ENCODE measurements around the gene FAR2.
"Not testable (repeated sequence)": the region's sequence is repeated elsewhere in the genome, so short reads cannot be mapped to it uniquely, and the experiment has no call there.

Gene FAR2

GRCh38 chr12:29286081-29286790 is 137.2 kb downstream of the FAR2 start:
- Histone ChIP-seq H3K27me3 (ENCODE audit: insufficient read depth, low read length) (no peaks in the 10 kb centered on the region), H3K4me1 (ENCODE audit: insufficient read depth, low read length) (peaks cover 10% of the 10 kb centered on the region), H3K9me3 (ENCODE audit: insufficient read depth, low read depth, low read length) (no peaks in the 10 kb centered on the region), H3K4me3 (ENCODE audit: low read length) (no peak overlapping the region), H3K27ac (ENCODE audit: low read depth, low read length) (no peak overlapping the region), H3K9ac (ENCODE audit: low read depth, low read length) (no peak overlapping the region), H3K36me3 (ENCODE audit: insufficient read depth, low read length) (no peaks in the 10 kb centered on the region)
- WGBS = 93% methylated on average over 3 of the region's 3 CpGs

GRCh38 chr12:29287622-29288021 is 138.5 kb downstream of the FAR2 start:
- no peaks in the 10 kb centered on the region for H3K9me3 ChIP-seq (ENCODE audit: insufficient read depth, low read depth, low read length)
- WGBS = 85% methylated on average over 1 of the region's 1 CpG

GRCh38 chr12:29288031-29288430 is 139.0 kb downstream of the FAR2 start:
- Histone ChIP-seq H3K27ac (ENCODE audit: low read depth, low read length) (no peak overlapping the region), H3K4me3 (ENCODE audit: low read length) (no peak overlapping the region), H3K4me1 (ENCODE audit: insufficient read depth, low read length) (peaks cover 10% of the 10 kb centered on the region), H3K9ac (ENCODE audit: low read depth, low read length) (no peak overlapping the region), H3K9me3 (ENCODE audit: insufficient read depth, low read depth, low read length) (no peaks in the 10 kb centered on the region), H3K27me3 (ENCODE audit: insufficient read depth, low read length) (no peaks in the 10 kb centered on the region), H3K36me3 (ENCODE audit: insufficient read depth, low read length) (no peaks in the 10 kb centered on the region)

More at GRCh38 chr12:29287622-29288021, 138.5 kb downstream of the FAR2 start:
- H3K4me1 ChIP-seq (ENCODE audit: insufficient read depth, low read length) = peaks cover 10% of the 10 kb centered on the region
- H3K4me3 ChIP-seq (ENCODE audit: low read length) = no peak overlapping the region
- no peaks in the 10 kb centered on the region for H3K36me3 ChIP-seq (ENCODE audit: insufficient read depth, low read length)
- H3K27ac ChIP-seq (ENCODE audit: low read depth, low read length) = no peak overlapping the region
- no peak overlapping the region for H3K9ac ChIP-seq (ENCODE audit: low read depth, low read length)
- no peaks in the 10 kb centered on the region for H3K27me3 ChIP-seq (ENCODE audit: insufficient read depth, low read length)

GRCh38 chr12:29290475-29290874 is 141.4 kb downstream of the FAR2 start:
- H3K27ac ChIP-seq (ENCODE audit: low read depth, low read length); H3K9me3 ChIP-seq (ENCODE audit: insufficient read depth, low read depth, low read length); H3K27me3 ChIP-seq (ENCODE audit: insufficient read depth, low read length); H3K36me3 ChIP-seq (ENCODE audit: insufficient read depth, low read length); H3K4me3 ChIP-seq (ENCODE audit: low read length); H3K4me1 ChIP-seq (ENCODE audit: insufficient read depth, low read length); H3K9ac ChIP-seq (ENCODE audit: low read depth, low read length): not testable (repeated sequence)

GRCh38 chr12:29291226-29291625 is 142.1 kb downstream of the FAR2 start:
- no peak overlapping the region for H3K27ac ChIP-seq (ENCODE audit: low read depth, low read length)
- no peaks in the 10 kb centered on the region for H3K36me3 ChIP-seq (ENCODE audit: insufficient read depth, low read length)
- H3K4me3 ChIP-seq (ENCODE audit: low read length) = no peak overlapping the region
- no peak overlapping the region for H3K9ac ChIP-seq (ENCODE audit: low read depth, low read length)
- H3K9me3 ChIP-seq (ENCODE audit: insufficient read depth, low read depth, low read length) = no peaks in the 10 kb centered on the region
- peaks cover 10% of the 10 kb centered on the region for H3K4me1 ChIP-seq (ENCODE audit: insufficient read depth, low read length)
- WGBS = 93% methylated on average over 3 of the region's 3 CpGs
- no peaks in the 10 kb centered on the region for H3K27me3 ChIP-seq (ENCODE audit: insufficient read depth, low read length)

GRCh38 chr12:29299633-29300032 is 150.6 kb downstream of the FAR2 start:
- WGBS = 94% methylated on average over 2 of the region's 2 CpGs
- Histone ChIP-seq H3K27ac (ENCODE audit: low read depth, low read length) (no peak overlapping the region), H3K36me3 (ENCODE audit: insufficient read depth, low read length) (no peaks in the 10 kb centered on the region), H3K9ac (ENCODE audit: low read depth, low read length) (no peak overlapping the region), H3K27me3 (ENCODE audit: insufficient read depth, low read length) (no peaks in the 10 kb centered on the region), H3K9me3 (ENCODE audit: insufficient read depth, low read depth, low read length) (no peaks in the 10 kb centered on the region), H3K4me3 (ENCODE audit: low read length) (no peak overlapping the region), H3K4me1 (ENCODE audit: insufficient read depth, low read length) (no peaks in the 10 kb centered on the region)

- H3K9ac ChIP-seq (ENCODE audit: low read depth, low read length) = no peak overlapping the region
- H3K9me3 ChIP-seq (ENCODE audit: insufficient read depth, low read depth, low read length) = no peaks in the 10 kb centered on the region
- H3K4me1 ChIP-seq (ENCODE audit: insufficient read depth, low read length) = no peaks in the 10 kb centered on the region
- no peaks in the 10 kb centered on the region for H3K27me3 ChIP-seq (ENCODE audit: insufficient read depth, low read length)
- H3K27ac ChIP-seq (ENCODE audit: low read depth, low read length) = no peak overlapping the region
- no peak overlapping the region for H3K4me3 ChIP-seq (ENCODE audit: low read length)
- WGBS = 97% methylated on average over 3 of the region's 3 CpGs
- H3K36me3 ChIP-seq (ENCODE audit: insufficient read depth, low read length) = no peaks in the 10 kb centered on the region
Measured at GRCh38 chr12:29301114-29301513, 152.0 kb downstream of the FAR2 start.

- Histone ChIP-seq H3K9ac (ENCODE audit: low read depth, low read length) (no peak overlapping the region), H3K27me3 (ENCODE audit: insufficient read depth, low read length) (no peaks in the 10 kb centered on the region), H3K4me1 (ENCODE audit: insufficient read depth, low read length) (no peaks in the 10 kb centered on the region), H3K36me3 (ENCODE audit: insufficient read depth, low read length) (no peaks in the 10 kb centered on the region), H3K4me3 (ENCODE audit: low read length) (no peak overlapping the region), H3K27ac (ENCODE audit: low read depth, low read length) (no peak overlapping the region), H3K9me3 (ENCODE audit: insufficient read depth, low read depth, low read length) (no peaks in the 10 kb centered on the region)
Measured at GRCh38 chr12:29304388-29304787, 155.3 kb downstream of the FAR2 start.

- H3K36me3 ChIP-seq (ENCODE audit: insufficient read depth, low read length) = no peaks in the 10 kb centered on the region
- WGBS = 90% methylated on average over 1 of the region's 2 CpGs
- H3K9me3 ChIP-seq (ENCODE audit: insufficient read depth, low read depth, low read length) = no peaks in the 10 kb centered on the region
- H3K27ac ChIP-seq (ENCODE audit: low read depth, low read length) = no peak overlapping the region
- no peaks in the 10 kb centered on the region for H3K4me1 ChIP-seq (ENCODE audit: insufficient read depth, low read length)
- no peak overlapping the region for H3K9ac ChIP-seq (ENCODE audit: low read depth, low read length)
- no peaks in the 10 kb centered on the region for H3K27me3 ChIP-seq (ENCODE audit: insufficient read depth, low read length)
- H3K4me3 ChIP-seq (ENCODE audit: low read length) = no peak overlapping the region
Measured at GRCh38 chr12:29306266-29306665, 157.2 kb downstream of the FAR2 start.

- 94% methylated on average over 1 of the region's 2 CpGs for WGBS
- Histone ChIP-seq H3K4me3 (ENCODE audit: low read length) (no peak overlapping the region), H3K9me3 (ENCODE audit: insufficient read depth, low read depth, low read length) (no peaks in the 10 kb centered on the region), H3K27ac (ENCODE audit: low read depth, low read length) (no peak overlapping the region), H3K36me3 (ENCODE audit: insufficient read depth, low read length) (no peaks in the 10 kb centered on the region), H3K4me1 (ENCODE audit: insufficient read depth, low read length) (no peaks in the 10 kb centered on the region), H3K27me3 (ENCODE audit: insufficient read depth, low read length) (no peaks in the 10 kb centered on the region), H3K9ac (ENCODE audit: low read depth, low read length) (no peak overlapping the region)
Measured at GRCh38 chr12:29306682-29307081, 157.6 kb downstream of the FAR2 start.

GRCh38 chr12:29309320-29309902 is 160.3 kb downstream of the FAR2 start:
- WGBS = 94% methylated on average over 3 of the region's 4 CpGs
- Histone ChIP-seq H3K36me3 (ENCODE audit: insufficient read depth, low read length) (no peaks in the 10 kb centered on the region), H3K4me1 (ENCODE audit: insufficient read depth, low read length) (no peaks in the 10 kb centered on the region), H3K9ac (ENCODE audit: low read depth, low read length) (no peak overlapping the region), H3K9me3 (ENCODE audit: insufficient read depth, low read depth, low read length) (no peaks in the 10 kb centered on the region), H3K27me3 (ENCODE audit: insufficient read depth, low read length) (no peaks in the 10 kb centered on the region), H3K4me3 (ENCODE audit: low read length) (no peak overlapping the region), H3K27ac (ENCODE audit: low read depth, low read length) (no peak overlapping the region)

GRCh38 chr12:29310899-29311298 is 161.8 kb downstream of the FAR2 start:
- Histone ChIP-seq H3K9me3 (ENCODE audit: insufficient read depth, low read depth, low read length) (no peaks in the 10 kb centered on the region), H3K36me3 (ENCODE audit: insufficient read depth, low read length) (no peaks in the 10 kb centered on the region), H3K27ac (ENCODE audit: low read depth, low read length) (no peak overlapping the region), H3K4me1 (ENCODE audit: insufficient read depth, low read length) (no peaks in the 10 kb centered on the region), H3K9ac (ENCODE audit: low read depth, low read length) (no peak overlapping the region), H3K27me3 (ENCODE audit: insufficient read depth, low read length) (no peaks in the 10 kb centered on the region), H3K4me3 (ENCODE audit: low read length) (no peak overlapping the region)
- WGBS = 86% methylated on average over 4 of the region's 4 CpGs
